Heart right ventricle (tissue), 16 donors: ENCODE measurements around the gene COPZ2. TPM values are rescaled to one million over a fixed set of nuclear protein-coding genes. Genes with fewer than 3 reads are reported as not detected.
A peak's percentile ranks its signal among the peaks of the same experiment; 100 is the strongest.
"Not testable (repeated sequence)": the region's sequence is repeated elsewhere in the genome, so short reads cannot be mapped to it uniquely, and the experiment has no call there.

Experiments
- ATAC-seq, 8 donors: fragments of 200-7000 bp; cut with Tn5 transposase; one replicate each; pipeline ENCODE4 v1.9.1; 2020; ENCODE audit warnings: mild to moderate bottlenecking in 8 of 8, moderate library complexity in 8 of 8, moderate number of reproducible peaks in 1 of 8
- DNase-seq, 2 donors: peaks; one replicate each; pipeline ENCODE4 v3.0.0-alpha.2; 2020
- H3K27ac ChIP-seq, 10 donors: fragments of 200-600 bp; sonication (generic) in 2 of 10; one replicate each; pipeline versions ENCODE4 v1.5.0 to v1.8.0; 2020 to 2022; ENCODE audit warnings: mild to moderate bottlenecking in 3 of 10
- H3K27me3 ChIP-seq, 7 donors: fragments of 200-600 bp; one replicate each; pipeline ENCODE4 v1.8.0; 2021 to 2022; ENCODE audit warnings: mild to moderate bottlenecking in 2 of 7
- H3K36me3 ChIP-seq, 9 donors: fragments of 200-600 bp; sonication (generic) in 1 of 9; one replicate each; pipeline versions ENCODE4 v1.5.0 to v1.8.0; 2020 to 2022; ENCODE audit warnings: mild to moderate bottlenecking in 2 of 9
- H3K4me1 ChIP-seq, 9 donors: fragments of 200-600 bp; sonication (generic) in 1 of 9; one replicate each; pipeline versions ENCODE4 v1.5.0 to v1.8.0; 2020 to 2022; ENCODE audit warnings: mild to moderate bottlenecking in 4 of 9
- H3K4me3 ChIP-seq, 10 donors: fragments of 200-600 bp; sonication (generic) in 2 of 10; one replicate each; pipeline versions ENCODE4 v1.5.0 to v1.8.0; 2020 to 2022; ENCODE audit warnings: mild to moderate bottlenecking in 7 of 10, moderate library complexity in 2 of 10
- H3K9me3 ChIP-seq, 11 donors: fragments of 200-600 bp in 10 of 11; sonication (generic) in 2 of 11; one replicate each; pipeline versions ENCODE4 v1.5.0 to v1.8.0; 2013 to 2022; ENCODE audit warnings: mild to moderate bottlenecking in 2 of 11, control low read depth in 1 of 11, moderate library complexity in 1 of 11
- CTCF ChIP-seq, 9 donors: fragments of 200-600 bp; sonication (generic) in 2 of 9; IDR thresholded peaks; one replicate each; pipeline versions ENCODE4 v1.5.0 to v1.8.0; 2021 to 2022; ENCODE audit warnings: antibody characterized with exemption in 9 of 9, mild to moderate bottlenecking in 5 of 9, moderate library complexity in 1 of 9
- WGBS, 2 donors: extraction: QIAGEN DNeasy Blood & Tissue Kit; methylation state at CpG; one replicate each; pipeline ENCODE4 v1.1.7; 2013; ENCODE audit warnings: inconsistent platforms in 1 of 2; 5-methylcytosine and 5-hydroxymethylcytosine counted together
- intact Hi-C, 10 donors: fragments of 100-400 bp; cut with DNase I; formaldehyde crosslinking; loops; one replicate each; pipeline versions ENCODE4 v1.11.1 to v1.14.2; 2022
- polyA plus RNA-seq, 2 donors: library from polyadenylated mRNA; stranded (reverse); fragments of 200-250 nt; gene quantifications; one replicate each; pipeline ENCODE4 v1.2.3, GENCODE V29; 2013
- total RNA-seq, 10 donors: library from RNA; stranded (reverse); fragmentation: NEBNext Ultra II Directional in 3 of 10; extraction: Animal tissue kit (Norgen Biotek cat#: 25700) in 3 of 10; gene quantifications; one replicate each; pipeline versions ENCODE4 v1.2.1 to v1.2.4, GENCODE V29; 2021 to 2023
- donor health status: Arrhythmogenic right ventricular cardiomyopathy.
- donor health status: ischemic (EF 13 %, LVEDD 7.1; RV severe dilation, severe dysfunction).
- donor health status: healthy with polysubstance abuse.
- donor health status: DM: no; HTN: yes; CAD: no.
- donor health status: DM: no; HTN: no; CAD: no.
- donor health status: ischemic (EF 25% LVEDD 6.9; RV normal size, moderate dysfunction).
- donor health status: ischemic (EF 25% LVEDD 5.7; RV mildly dilated, moderate dysfunction).
- donor health status: healthy.
- donor health status: DM: yes; HTN: yes; CAD: no.
- donor health status: Ischemic cardiomyopathy.
- donor health status: ischemic (EF 35%, LVEDD 5.7; RV mildly dilated, moderate dysfunction).
- donor health status: nonischemic (EF 11% LVEDD 7.7; RV severe dilation, severe dysfunction).
- donor health status: DM: yes; HTN: yes; CAD: no.
- donor health status: PGD.
- donor health status: ischemic (EF 29% LVEDD 5.4; RV normal size, mild dysfunction).
- donor health status: nonischemic (EF 23%, LVEDD 6.1; RV moderate dilation, normal function).

COPZ2 gene
- total and polyA plus RNA-seq, 12 donors: 17.5 to 67.3 (median 59.1) TPM

DNA sequence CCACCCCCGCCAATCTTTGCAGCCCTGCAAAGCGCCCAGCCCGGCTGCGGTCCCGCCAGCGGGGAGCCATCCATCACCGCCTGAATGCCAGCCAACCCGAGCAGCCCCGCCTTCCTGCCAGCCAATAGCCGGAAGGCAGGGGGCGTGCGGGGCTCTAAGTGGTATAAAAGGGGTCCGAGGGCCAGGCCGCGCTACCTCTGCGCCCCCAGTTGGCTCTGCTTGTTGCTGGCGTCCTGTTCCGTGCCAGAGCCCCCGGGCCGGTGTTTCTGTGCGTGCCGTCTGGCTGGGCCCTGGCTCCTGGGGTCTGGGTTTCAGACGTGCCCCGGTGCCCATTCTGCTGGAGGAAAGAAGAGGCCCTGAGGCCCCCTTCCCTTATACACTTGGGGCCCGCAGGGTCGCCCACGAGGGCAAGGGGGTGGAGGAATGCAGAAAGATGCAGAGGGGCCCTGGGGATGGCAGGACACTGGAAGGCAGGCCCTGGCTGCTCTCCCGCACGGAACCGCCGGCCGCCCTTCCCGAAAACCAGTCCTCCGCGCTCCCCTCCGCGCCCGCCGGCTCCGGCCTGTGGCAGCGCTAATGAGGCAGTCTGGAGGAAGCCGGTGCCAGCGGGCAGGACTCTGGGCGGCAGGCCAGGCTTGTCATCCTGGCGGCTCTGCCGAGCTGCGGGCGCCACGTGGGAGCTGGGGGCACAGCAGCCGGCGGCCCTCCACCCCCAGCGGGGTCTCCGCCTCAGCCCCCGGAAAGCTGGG, 14.0 kb downstream of the COPZ2 start:
- intact Hi-C loops: loop anchor here in 5 of 10 donors (2.0 to 10.0 kb wide), 3 partner anchors 107 to 591 kb away; partner anchors contain the start of genes HOXB7 (in 5 of the 5) and HOXB8 (in 5 of the 5)

GRCh38 chr17:48022901-48023300, 14.7 kb downstream of the COPZ2 start:
- 58 to 62% methylated on average over 6 of the region's 6 CpGs for WGBS, 2 donors
- DNase-seq (no peak), ATAC-seq (no peak)
- Histone ChIP-seq H3K4me3 (peak overlapping the region in 4 of 10 donors; percentile 46 to 59 (median 56)), H3K27ac (peak overlapping the region in 6 of 10 donors; percentile 80 to 91 (median 84)), H3K4me1 (peaks cover 18 to 51% (median 44%) of the 10 kb centered on the region in 9 donors), H3K27me3 (peaks cover 0 to 33% (median 16%) of the 10 kb centered on the region in 7 donors), H3K36me3 (no peaks in the 10 kb centered on the region), H3K9me3 (no peaks in the 10 kb centered on the region)
- intact Hi-C loops: loop anchor here in 5 of 10 donors (10.0 kb wide), 2 partner anchors 312 to 592 kb away; partner anchors contain the start of genes HOXB7 (in 5 of the 5) and HOXB8 (in 5 of the 5)
- no peak for TF ChIP-seq CTCF (IDR thresholded peaks at IDR 0.05)

More for the DNA sequence above, 14.0 kb downstream of the COPZ2 start:
- Histone ChIP-seq H3K36me3 (no peaks in the 10 kb centered on the region), H3K27me3 (peaks cover 0 to 33% (median 16%) of the 10 kb centered on the region in 7 donors), H3K9me3 (no peaks in the 10 kb centered on the region), H3K4me3 (peak overlapping the region; percentile 27 to 60 (median 54)), H3K27ac (peak overlapping the region; percentile 47 to 91 (median 83)), H3K4me1 (peaks cover 18 to 51% (median 41%) of the 10 kb centered on the region in 9 donors)
- DNase-seq: peak; percentile 77 to 84
- 0 to 4% methylated on average over 53 to 54 of the region's 54 CpGs for WGBS, 2 donors
- peak; percentile 34 to 78 (median 55) for ATAC-seq
- peak in 5 of 9 donors; percentile 29 to 46 (median 33) for TF ChIP-seq CTCF (IDR thresholded peaks at IDR 0.05)

DNA sequence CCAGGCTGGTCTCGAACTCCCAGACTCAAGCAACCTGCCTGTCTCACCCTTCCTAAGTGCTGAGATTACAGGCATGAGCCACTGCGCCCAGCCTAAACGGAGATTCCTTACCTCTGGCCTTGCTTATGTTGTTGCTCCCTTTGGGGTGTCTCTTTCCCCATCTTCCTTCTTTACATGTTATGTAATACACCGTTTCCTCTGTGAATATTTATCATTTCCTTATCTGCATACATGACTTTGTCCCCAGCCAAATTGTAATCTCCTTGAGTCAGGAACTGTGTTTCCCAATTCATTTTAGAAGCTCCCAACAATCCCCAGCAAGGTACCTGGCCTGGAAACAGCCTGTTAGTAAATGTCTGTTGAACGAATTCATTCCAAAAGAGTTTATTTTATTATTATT, 15.7 kb downstream of the COPZ2 start:
- WGBS, 2 donors: 64 to 73% methylated on average over 5 of the region's 5 CpGs
- no peak overlapping the region for H3K27ac ChIP-seq
- no peaks in the 10 kb centered on the region for H3K9me3 ChIP-seq
- intact Hi-C loops: loop anchor here in 5 of 10 donors (10.0 kb wide), 2 partner anchors 313 to 593 kb away; partner anchors contain the start of genes HOXB7 (in 5 of the 5) and HOXB8 (in 5 of the 5)
- H3K36me3 ChIP-seq: no peaks in the 10 kb centered on the region
- TF ChIP-seq CTCF (IDR thresholded peaks at IDR 0.05): no peak
- ATAC-seq (no peak), DNase-seq (no peak)
- H3K4me1 ChIP-seq: peaks cover 18 to 53% (median 36%) of the 10 kb centered on the region in 9 donors
- H3K4me3 ChIP-seq: no peak overlapping the region
- H3K27me3 ChIP-seq: peaks cover 0 to 33% (median 16%) of the 10 kb centered on the region in 7 donors

- 91% methylated on average over 4 of the region's 4 CpGs for WGBS, 2 donors
- ATAC-seq, H3K4me3 ChIP-seq, H3K36me3 ChIP-seq, H3K27ac ChIP-seq, H3K9me3 ChIP-seq, DNase-seq: not testable (repeated sequence)
- H3K4me1 ChIP-seq: peaks cover 0 to 12% (median 0%) of the 10 kb centered on the region in 9 donors
- intact Hi-C loops: loop anchor here (1.0 to 10.0 kb wide), 8 partner anchors 35 to 175 kb away; partner anchors contain the start of genes SCRN2 (in 6 of the 10) and PRR15L (in 1 of the 10)
- peaks cover 0 to 45% (median 22%) of the 10 kb centered on the region in 7 donors for H3K27me3 ChIP-seq
Measured at GRCh38 chr17:48017817-48018158, 19.8 kb downstream of the COPZ2 start.
